ENCODE data around the gene C17orf113. TPM values are rescaled to one million over a fixed set of nuclear protein-coding genes. Genes with fewer than 3 reads are reported as not detected.

C17orf113 gene
- total and polyA plus RNA-seq, 12 donors = 0.26 to 1.2 (median 0.88) TPM

DNA sequence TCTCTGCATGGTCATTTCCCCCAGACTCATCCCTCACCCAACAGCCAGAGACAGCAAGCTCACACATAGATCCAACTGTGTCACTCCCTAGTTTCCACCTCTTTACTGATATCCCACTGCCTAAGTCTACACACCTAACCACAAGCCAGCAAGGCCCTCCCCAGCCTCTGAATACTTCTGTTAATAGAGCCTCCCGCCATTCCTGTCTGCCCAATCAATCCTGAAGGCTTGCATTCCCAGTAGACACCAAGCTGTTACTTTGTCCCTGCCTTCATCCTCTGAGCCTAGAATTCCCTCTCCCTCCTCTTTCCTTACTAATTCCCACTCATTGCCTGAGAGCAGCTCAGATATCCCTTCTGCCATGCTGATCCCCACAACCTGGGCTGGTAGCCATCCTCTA lies 4.7 kb downstream of the C17orf113 start:
- Histone ChIP-seq H3K27me3 (peaks cover 0 to under 1% (median 0%) of the 10 kb centered on the region in 7 donors), H3K36me3 (peaks cover 0 to 7% (median 0%) of the 10 kb centered on the region in 9 donors), H3K27ac (no peak overlapping the region), H3K4me1 (peaks cover 0 to 8% (median 7%) of the 10 kb centered on the region in 9 donors), H3K4me3 (no peak overlapping the region), H3K9me3 (no peaks in the 10 kb centered on the region)
- intact Hi-C loops (cut with DNase I) = no loop called here
- TF ChIP-seq, protein P1, sequence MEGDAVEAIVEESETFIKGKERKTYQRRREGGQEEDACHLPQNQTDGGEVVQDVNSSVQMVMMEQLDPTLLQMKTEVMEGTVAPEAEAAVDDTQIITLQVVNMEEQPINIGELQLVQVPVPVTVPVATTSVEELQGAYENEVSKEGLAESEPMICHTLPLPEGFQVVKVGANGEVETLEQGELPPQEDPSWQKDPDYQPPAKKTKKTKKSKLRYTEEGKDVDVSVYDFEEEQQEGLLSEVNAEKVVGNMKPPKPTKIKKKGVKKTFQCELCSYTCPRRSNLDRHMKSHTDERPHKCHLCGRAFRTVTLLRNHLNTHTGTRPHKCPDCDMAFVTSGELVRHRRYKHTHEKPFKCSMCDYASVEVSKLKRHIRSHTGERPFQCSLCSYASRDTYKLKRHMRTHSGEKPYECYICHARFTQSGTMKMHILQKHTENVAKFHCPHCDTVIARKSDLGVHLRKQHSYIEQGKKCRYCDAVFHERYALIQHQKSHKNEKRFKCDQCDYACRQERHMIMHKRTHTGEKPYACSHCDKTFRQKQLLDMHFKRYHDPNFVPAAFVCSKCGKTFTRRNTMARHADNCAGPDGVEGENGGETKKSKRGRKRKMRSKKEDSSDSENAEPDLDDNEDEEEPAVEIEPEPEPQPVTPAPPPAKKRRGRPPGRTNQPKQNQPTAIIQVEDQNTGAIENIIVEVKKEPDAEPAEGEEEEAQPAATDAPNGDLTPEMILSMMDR (IDR thresholded peaks at IDR 0.05) = no peak
- DNase-seq = no peak
- ATAC-seq = no peak
- WGBS, 2 donors = 91 to 93% methylated on average over 1 of the region's 1 CpG

DNA sequence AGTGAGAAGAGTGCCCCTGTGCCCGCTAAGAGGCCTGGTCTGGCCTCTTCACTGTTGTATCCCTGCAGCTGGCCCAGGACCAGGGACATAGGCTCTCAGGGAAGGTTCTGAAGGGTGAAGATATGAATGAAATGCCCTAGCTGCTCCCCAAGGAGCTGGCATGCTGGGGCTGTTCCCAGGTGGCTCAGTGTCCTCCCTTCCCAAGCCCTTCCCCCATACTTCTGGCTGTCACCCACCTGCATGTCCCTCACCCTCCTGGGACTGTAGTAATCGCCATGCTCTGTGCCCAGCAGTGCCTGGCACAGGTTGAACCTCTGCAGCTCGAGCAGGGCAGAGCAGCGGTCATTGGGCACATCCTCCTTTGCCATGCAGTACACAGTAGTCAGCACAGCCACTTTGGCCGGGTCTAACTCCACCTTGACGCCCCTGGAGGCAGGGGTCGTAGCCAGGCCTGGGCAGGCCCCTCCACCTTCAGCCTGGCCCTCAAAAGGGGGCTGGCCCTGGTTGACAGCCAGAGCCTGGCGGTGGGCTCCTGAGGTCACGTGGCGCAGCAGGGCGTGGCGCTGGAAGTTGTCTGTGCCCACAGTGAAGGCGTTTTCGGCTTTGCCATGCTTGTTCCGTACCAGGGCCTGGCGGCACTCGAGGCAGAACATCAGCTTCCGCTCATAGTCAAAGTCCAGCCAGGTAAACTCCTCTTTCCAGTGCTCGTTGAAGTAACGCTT lies 7.6 kb downstream of the C17orf113 start:
- Histone ChIP-seq H3K4me1 (peaks cover 0 to 10% (median 5%) of the 10 kb centered on the region in 9 donors), H3K27me3 (peaks cover 0 to 23% (median 14%) of the 10 kb centered on the region in 7 donors), H3K9me3 (no peaks in the 10 kb centered on the region), H3K4me3 (no peak overlapping the region), H3K27ac (no peak overlapping the region), H3K36me3 (peaks cover 0 to 7% (median 0%) of the 10 kb centered on the region in 9 donors)
- DNase-seq (no peak), ATAC-seq (no peak)
- TF ChIP-seq, protein P1 (IDR thresholded peaks at IDR 0.05) = no peak
- WGBS, 2 donors = 94 to 95% methylated on average over 20 of the region's 20 CpGs
- intact Hi-C loops (cut with DNase I) = no loop called here

DNA sequence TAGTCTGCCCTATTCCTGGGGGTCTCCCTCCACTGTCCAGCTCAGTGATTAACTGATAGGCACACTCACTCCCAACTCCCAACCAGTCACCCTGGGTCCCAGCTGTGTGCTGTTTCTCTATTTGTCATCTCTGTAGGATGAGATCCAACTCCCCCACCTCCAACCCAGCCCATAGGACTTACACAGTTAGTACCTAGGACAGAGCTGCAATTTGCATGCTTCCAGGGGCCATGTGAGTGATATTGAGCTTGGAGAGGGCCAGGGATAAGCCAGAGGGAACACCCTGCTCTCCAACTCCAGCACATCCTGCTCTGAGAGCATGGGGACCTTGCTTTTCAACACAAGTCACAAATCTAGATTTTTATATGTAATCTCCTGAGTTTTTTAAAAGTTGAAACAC lies 8.8 kb downstream of the C17orf113 start:
- ATAC-seq (no peak), DNase-seq (no peak)
- Histone ChIP-seq H3K36me3 (peaks cover 0 to 7% (median 0%) of the 10 kb centered on the region in 9 donors), H3K4me1 (peaks cover 0 to 10% (median 5%) of the 10 kb centered on the region in 9 donors), H3K27me3 (peaks cover 0 to 28% (median 14%) of the 10 kb centered on the region in 7 donors), H3K4me3 (no peak overlapping the region), H3K9me3 (no peaks in the 10 kb centered on the region), H3K27ac (no peak overlapping the region)
- TF ChIP-seq, protein P1 (IDR thresholded peaks at IDR 0.05) = no peak
- intact Hi-C loops (cut with DNase I) = no loop called here

DNA sequence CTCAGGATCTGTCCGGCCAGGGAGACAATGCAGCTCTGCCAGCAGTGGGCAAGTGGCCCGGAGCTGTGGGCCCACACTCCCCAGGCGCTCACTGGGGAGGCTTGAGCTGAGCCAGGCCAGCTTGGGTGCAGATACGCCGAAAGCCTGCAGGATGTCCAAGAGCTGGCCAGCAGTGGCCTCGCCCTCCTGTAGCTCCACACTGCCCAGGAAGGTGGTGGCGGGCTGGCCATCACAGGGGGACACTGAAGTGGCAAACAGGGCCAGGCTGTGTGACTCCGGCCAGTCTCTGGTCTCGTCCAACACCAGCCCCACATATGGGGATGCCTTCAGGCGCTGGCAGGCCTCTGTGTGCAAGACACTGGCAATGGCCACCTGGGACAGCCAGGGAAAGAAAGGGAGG lies 9.6 kb downstream of the C17orf113 start:
- H3K4me1 ChIP-seq = peaks cover 0 to 10% (median 5%) of the 10 kb centered on the region in 9 donors
- H3K27me3 ChIP-seq = peaks cover 0 to 31% (median 15%) of the 10 kb centered on the region in 7 donors
- peak in 1 of 8 donors; percentile 23 for ATAC-seq
- H3K36me3 ChIP-seq = peaks cover 0 to 7% (median 0%) of the 10 kb centered on the region in 9 donors
- 95 to 96% methylated on average over 10 of the region's 10 CpGs for WGBS, 2 donors
- TF ChIP-seq, protein P1 (IDR thresholded peaks at IDR 0.05) = no peak
- no peak for DNase-seq
- no peak overlapping the region for H3K27ac ChIP-seq
- no peak overlapping the region for H3K4me3 ChIP-seq
- intact Hi-C loops (cut with DNase I) = no loop called here
- no peaks in the 10 kb centered on the region for H3K9me3 ChIP-seq
